ENCODE data around the gene VSTM2A.

- TF ChIP-seq, protein P1, sequence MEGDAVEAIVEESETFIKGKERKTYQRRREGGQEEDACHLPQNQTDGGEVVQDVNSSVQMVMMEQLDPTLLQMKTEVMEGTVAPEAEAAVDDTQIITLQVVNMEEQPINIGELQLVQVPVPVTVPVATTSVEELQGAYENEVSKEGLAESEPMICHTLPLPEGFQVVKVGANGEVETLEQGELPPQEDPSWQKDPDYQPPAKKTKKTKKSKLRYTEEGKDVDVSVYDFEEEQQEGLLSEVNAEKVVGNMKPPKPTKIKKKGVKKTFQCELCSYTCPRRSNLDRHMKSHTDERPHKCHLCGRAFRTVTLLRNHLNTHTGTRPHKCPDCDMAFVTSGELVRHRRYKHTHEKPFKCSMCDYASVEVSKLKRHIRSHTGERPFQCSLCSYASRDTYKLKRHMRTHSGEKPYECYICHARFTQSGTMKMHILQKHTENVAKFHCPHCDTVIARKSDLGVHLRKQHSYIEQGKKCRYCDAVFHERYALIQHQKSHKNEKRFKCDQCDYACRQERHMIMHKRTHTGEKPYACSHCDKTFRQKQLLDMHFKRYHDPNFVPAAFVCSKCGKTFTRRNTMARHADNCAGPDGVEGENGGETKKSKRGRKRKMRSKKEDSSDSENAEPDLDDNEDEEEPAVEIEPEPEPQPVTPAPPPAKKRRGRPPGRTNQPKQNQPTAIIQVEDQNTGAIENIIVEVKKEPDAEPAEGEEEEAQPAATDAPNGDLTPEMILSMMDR (IDR thresholded peaks at IDR 0.05) = no peak
- TF ChIP-seq POLR2A (IDR thresholded peaks at IDR 0.05) (no peak), EP300 (IDR thresholded peaks at IDR 0.05) (no peak), POLR2AphosphoS5 (IDR thresholded peaks at IDR 0.05) (no peak)
These were observed 4.2 kb downstream of the VSTM2A start for GRCh38 chr7:54546081-54546985.
